H1 (cell line): Measurements from ENCODE around the gene PLEKHA3. TPM values are rescaled to one million over a fixed set of nuclear protein-coding genes. Genes with fewer than 3 reads are reported as not detected.

Source experiments
- CTCF ChIA-PET: fragments of 300-600 bp; sonication (Branson Sonifier 250); formaldehyde crosslinking; loops from one replicate; lab custom pipeline; 2021; ENCODE audit not compliant: partially characterized antibody; lab: Charles Lee
- POLR2A ChIA-PET: fragments of 300-600 bp; sonication (Branson Sonifier 250); formaldehyde crosslinking; loops from one replicate; lab custom pipeline; 2021; ENCODE audit warnings: inconsistent platforms; ENCODE audit not compliant: partially characterized antibody; lab: Charles Lee
- DNase-seq, 2 experiments: peaks; one replicate each; pipeline versions ENCODE4 v3.0.0 to v3.0.0-alpha.2; 2010 to 2022; ENCODE audit warnings: low spot score in 2 of 2, low read depth in 1 of 2, mixed read lengths in 1 of 2
- FAIRE-seq: peaks from 2 replicates; lab custom pipeline; 2011; peaks lifted over from hg19 to GRCh38; lab: Jason Lieb, UNC
- H2AFZ ChIP-seq: 2 replicates; pipeline ENCODE4 v1.8.1; 2012; ENCODE audit warnings: low read length, inconsistent platforms
- H2AK5ac ChIP-seq: 2 replicates; pipeline ENCODE4 v1.6.1; 2013; ENCODE audit warnings: low read depth, low read length
- H2BK120ac ChIP-seq: replicated peaks from 2 replicates; pipeline ENCODE3; 2013; ENCODE audit warnings: low read depth, low read length, inconsistent platforms
- H2BK12ac ChIP-seq: 2 replicates; pipeline ENCODE4 v1.6.1; 2013; ENCODE audit warnings: low read depth, low read length
- H2BK15ac ChIP-seq: 2 replicates; pipeline ENCODE4 v1.6.1; 2013; ENCODE audit warnings: low read length
- H2BK20ac ChIP-seq: 2 replicates; pipeline ENCODE4 v1.6.1; 2013; ENCODE audit warnings: low read length
- H2BK5ac ChIP-seq: 2 replicates; pipeline ENCODE4 v1.6.1; 2013; ENCODE audit warnings: low read depth, low read length
- H3K14ac ChIP-seq: 2 replicates; pipeline ENCODE4 v1.6.1; 2013; ENCODE audit warnings: inconsistent platforms; ENCODE audit not compliant: insufficient read length
- H3K18ac ChIP-seq: 2 replicates; pipeline ENCODE4 v1.6.1; 2013; ENCODE audit warnings: low read length; ENCODE audit errors: extremely low read depth
- H3K23ac ChIP-seq: 2 replicates; pipeline ENCODE4 v1.6.1; 2013; ENCODE audit warnings: inconsistent platforms; ENCODE audit not compliant: insufficient read length
- H3K23me2 ChIP-seq: 2 replicates; pipeline ENCODE4 v1.6.1; 2013; ENCODE audit warnings: low read depth, low read length
- H3K27ac ChIP-seq: 2 replicates; pipeline ENCODE4 v1.6.1; 2011; ENCODE audit warnings: low read depth, low read length, inconsistent platforms
- H3K27me3 ChIP-seq, 4 experiments: replicated peaks in 1 of 4; 1 replicate in 1 of 4; 2 replicates in 3 of 4; pipeline versions ENCODE4 v1.6.1 to v1.8.1; 2011 to 2013; ENCODE audit warnings: low read length in 3 of 4, mild to moderate bottlenecking in 3 of 4, inconsistent platforms in 2 of 4, mixed read lengths in 2 of 4, moderate library complexity in 1 of 4; ENCODE audit not compliant: control insufficient read depth in 3 of 4, insufficient read depth in 3 of 4; ENCODE audit errors: extremely low read depth in 1 of 4
- H3K36me3 ChIP-seq, 4 experiments: 2 replicates each; pipeline versions ENCODE4 v1.6.1 to v1.8.1; 2011 to 2013; ENCODE audit warnings: mild to moderate bottlenecking in 4 of 4, low read length in 3 of 4, moderate library complexity in 2 of 4, control low read depth in 1 of 4, inconsistent platforms in 1 of 4; ENCODE audit not compliant: insufficient read depth in 4 of 4, control insufficient read depth in 2 of 4
- H3K4ac ChIP-seq: replicated peaks from 2 replicates; pipeline ENCODE3; 2013; ENCODE audit warnings: low read length, low read depth, mixed read lengths, inconsistent platforms; ENCODE audit not compliant: insufficient read length
- H3K4me1 ChIP-seq, 4 experiments: replicated peaks in 1 of 4; 1 replicate in 1 of 4; 2 replicates in 3 of 4; pipeline versions ENCODE4 v1.6.1 to v1.8.1; 2011 to 2013; ENCODE audit warnings: low read length in 3 of 4, inconsistent platforms in 2 of 4, mixed read lengths in 1 of 4; ENCODE audit not compliant: insufficient read depth in 4 of 4, control insufficient read depth in 3 of 4
- H3K4me2 ChIP-seq, 2 experiments: 2 replicates each; pipeline versions ENCODE4 v1.6.1 to v1.8.1; 2011 to 2013; ENCODE audit warnings: low read depth in 2 of 2, low read length in 2 of 2, control low read depth in 1 of 2, inconsistent platforms in 1 of 2, mild to moderate bottlenecking in 1 of 2; ENCODE audit not compliant: insufficient read depth in 1 of 2
- H3K4me3 ChIP-seq, 4 experiments: fragments of 200-600, 300-600 bp in 1 of 4; sonication (generic), shearing (Covaris generic), sonication (Bioruptor Twin) in 1 of 4; 2 replicates each; pipeline versions ENCODE4 v1.5.1 to v1.8.1; 2011 to 2016; ENCODE audit warnings: low read length in 4 of 4, low read depth in 3 of 4, control low read depth in 2 of 4, inconsistent platforms in 2 of 4, mild to moderate bottlenecking in 2 of 4, mixed read lengths in 1 of 4, moderate library complexity in 1 of 4; ENCODE audit not compliant: insufficient read depth in 2 of 4; ENCODE audit errors: extremely low read depth in 1 of 4
- H3K56ac ChIP-seq: replicated peaks from 2 replicates; pipeline ENCODE3; 2013; ENCODE audit warnings: low read depth, mild to moderate bottlenecking, mixed read lengths, low read length, inconsistent platforms; ENCODE audit not compliant: insufficient read length
- H3K79me1 ChIP-seq: 2 replicates; pipeline ENCODE4 v1.6.1; 2013; ENCODE audit warnings: low read depth, low read length, control low read depth
- H3K79me2 ChIP-seq, 2 experiments: 2 replicates each; pipeline versions ENCODE4 v1.6.1 to v1.8.1; 2012 to 2013; ENCODE audit warnings: low read length in 2 of 2, mild to moderate bottlenecking in 2 of 2, inconsistent platforms in 1 of 2; ENCODE audit not compliant: insufficient read depth in 2 of 2, control insufficient read depth in 1 of 2
- H3K9ac ChIP-seq, 4 experiments: replicated peaks in 1 of 4; 1 replicate in 1 of 4; 2 replicates in 3 of 4; pipeline versions ENCODE4 v1.6.1 to v1.8.1; 2011 to 2013; ENCODE audit warnings: low read depth in 3 of 4, low read length in 3 of 4, control low read depth in 2 of 4, mild to moderate bottlenecking in 2 of 4, moderate library complexity in 2 of 4, inconsistent platforms in 1 of 4; ENCODE audit errors: extremely low read depth in 1 of 4
- H3K9me3 ChIP-seq, 2 experiments: 2 replicates each; pipeline versions ENCODE4 v1.6.1 to v1.8.1; 2012 to 2013; ENCODE audit warnings: mild to moderate bottlenecking in 2 of 2, moderate library complexity in 2 of 2, control low read depth in 1 of 2, inconsistent platforms in 1 of 2, low read depth in 1 of 2, low read length in 1 of 2, mixed read lengths in 1 of 2; ENCODE audit not compliant: insufficient read depth in 2 of 2
- H4K20me1 ChIP-seq, 2 experiments: replicated peaks in 1 of 2; 2 replicates each; pipeline versions ENCODE3 to v1.8.1; 2011 to 2013; ENCODE audit warnings: inconsistent platforms in 2 of 2, low read length in 2 of 2, mild to moderate bottlenecking in 1 of 2; ENCODE audit not compliant: insufficient read depth in 2 of 2, control insufficient read depth in 1 of 2
- H4K5ac ChIP-seq: 2 replicates; pipeline ENCODE4 v1.6.1; 2013; ENCODE audit warnings: low read length, low read depth, mixed read lengths, inconsistent platforms; ENCODE audit not compliant: insufficient read length
- H4K8ac ChIP-seq: 2 replicates; pipeline ENCODE4 v1.8.0; 2013; ENCODE audit warnings: mild to moderate bottlenecking, moderate library complexity, low read length, inconsistent platforms; ENCODE audit not compliant: insufficient read depth; ENCODE audit errors: extremely low read depth
- H4K91ac ChIP-seq: replicated peaks from 2 replicates; pipeline ENCODE3; 2013; ENCODE audit warnings: low read length, mixed read lengths, inconsistent platforms; ENCODE audit not compliant: insufficient read length
- CHD1 ChIP-seq: IDR thresholded peaks from 2 replicates; pipeline ENCODE4 v1.6.1; 2012; ENCODE audit warnings: low read depth, low read length, improper control_type of control experiment
- CHD2 ChIP-seq: IDR thresholded peaks from 2 replicates; pipeline ENCODE4 v1.6.1; 2012; ENCODE audit warnings: low read length, improper control_type of control experiment
- GTF2F1 ChIP-seq: IDR thresholded peaks from 2 replicates; pipeline ENCODE4 v1.6.1; 2012; ENCODE audit warnings: low read depth, low read length, improper control_type of control experiment, borderline replicate concordance
- NRF1 ChIP-seq: IDR thresholded peaks from 2 replicates; pipeline ENCODE4 v1.6.1; 2011; ENCODE audit warnings: mild to moderate bottlenecking, low read depth, low read length, improper control_type of control experiment
- SAP30 ChIP-seq: fragments of 300-600 bp; sonication (generic); IDR thresholded peaks from 2 replicates; pipeline ENCODE4 v1.7.1; 2012; ENCODE audit warnings: low read length, moderate library complexity, mild to moderate bottlenecking, inconsistent platforms; ENCODE audit not compliant: insufficient read depth, insufficient replicate concordance
- SIN3A ChIP-seq, 2 experiments: IDR thresholded peaks in 1 of 2; conservative IDR thresholded peaks in 1 of 2; 2 replicates each; pipeline ENCODE4 v1.6.1; 2011 to 2012; ENCODE audit warnings: low read length in 2 of 2, improper control_type of control experiment in 1 of 2, low read depth in 1 of 2, mild to moderate bottlenecking in 1 of 2
- SIRT6 ChIP-seq: IDR thresholded peaks from one replicate; pipeline ENCODE4 v1.7.1; 2012; ENCODE audit warnings: low read length, inconsistent platforms
- SIX5 ChIP-seq: IDR thresholded peaks from 2 replicates; pipeline ENCODE4 v1.6.1; 2011; ENCODE audit warnings: mild to moderate bottlenecking, low read depth, low read length
- SRF ChIP-seq: IDR thresholded peaks from 2 replicates; pipeline ENCODE4 v1.6.1; 2011; ENCODE audit warnings: mild to moderate bottlenecking, low read depth, low read length, moderate library complexity
- SUZ12 ChIP-seq: fragments of 200-600 bp; sonication (generic); IDR thresholded peaks from 2 replicates; pipeline ENCODE4 v1.6.1; 2012; ENCODE audit warnings: mild to moderate bottlenecking, inconsistent platforms, low read length, moderate library complexity, mixed read lengths
- TCF12 ChIP-seq: IDR thresholded peaks from 2 replicates; pipeline ENCODE4 v1.6.1; 2011; ENCODE audit warnings: low read depth, mild to moderate bottlenecking, low read length
- WGBS, 2 experiments: shearing (Covaris generic) in 1 of 2; methylation state at CpG; one replicate each; pipeline versions ENCODE4 v1.1.6 to v1.1.7; 2013 to 2015; ENCODE audit warnings: low lambda C conversion rate in 2 of 2, mixed read lengths in 2 of 2, inconsistent platforms in 1 of 2, low coverage in 1 of 2, missing lambda C conversion rate in 1 of 2; ENCODE audit not compliant: insufficient replicate concordance in 2 of 2, insufficient coverage in 1 of 2, insufficient read length in 1 of 2; ENCODE audit errors: extremely low coverage in 1 of 2, missing lambda C conversion rate in 1 of 2; 5-methylcytosine and 5-hydroxymethylcytosine counted together
- polyA plus RNA-seq, 7 experiments: library from polyadenylated mRNA; depleted of rRNA in 3 of 7; stranded (reverse) in 5 of 7; unstranded in 2 of 7; fragments of >200 nt in 5 of 7; fragments of 200-250 nt in 2 of 7; gene quantifications; 1 replicate in 5 of 7; 2 replicates in 1 of 7; 4 replicates in 1 of 7; pipeline versions ENCODE4 v1.2.1 to v1.2.3, GENCODE V29; 2011 to 2013; ENCODE audit warnings: missing spikeins in 2 of 7, mixed read lengths in 2 of 7
- total RNA-seq: library from RNA; stranded (reverse); fragmentation: NEBNext Ultra II Directional; extraction: Animal tissue kit (Norgen Biotek cat#: 25700); gene quantifications from 2 replicates; pipeline ENCODE4 v1.2.1, GENCODE V29; 2021
- TF ChIP-seq, protein P1 (sequence below), 3 experiments: IDR thresholded peaks; 1 replicate in 2 of 3; 2 replicates in 1 of 3; pipeline versions ENCODE4 v1.5.1 to v1.6.1; 2011; ENCODE audit warnings: low read length in 3 of 3, mild to moderate bottlenecking in 3 of 3, inconsistent platforms in 2 of 3, low read depth in 1 of 3, moderate library complexity in 1 of 3; ENCODE audit not compliant: insufficient read depth in 1 of 3; ENCODE audit errors: control extremely low read depth in 1 of 3

PLEKHA3 gene
- total and polyA plus RNA-seq, 2 of the 8 experiments (the other 6 are each of a cell fraction or from before 2014, with no cell fraction given): 1.9 to 20.1 TPM

DNA sequence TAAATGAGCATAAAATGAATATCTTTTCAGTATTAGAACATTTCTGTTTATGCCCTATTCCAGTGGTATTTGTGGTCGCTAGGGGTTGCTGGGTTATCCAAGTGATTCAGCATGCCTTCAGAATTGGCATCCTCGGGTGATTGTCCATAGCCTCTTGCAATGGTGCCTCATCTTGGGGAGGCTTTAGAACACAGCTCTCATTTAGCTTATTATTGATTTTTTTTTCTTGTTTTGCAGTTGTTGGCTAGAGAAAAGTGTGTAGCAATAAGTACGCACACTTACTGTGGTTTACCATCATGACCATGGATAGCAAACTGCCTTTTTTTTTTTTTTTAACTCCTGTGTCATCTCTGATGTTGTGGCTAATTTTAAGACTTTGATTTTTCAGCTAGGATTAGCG is 33.6 kb downstream of the PLEKHA3 start:
- Histone ChIP-seq H3K4me1 (no peaks in the 10 kb centered on the region), H3K23ac (no peak overlapping the region), H3K56ac (no peak overlapping the region), H3K4me2 (no peak overlapping the region), H2BK20ac (no peak overlapping the region), H3K4me3 (no peak overlapping the region), H4K20me1 (no peaks in the 10 kb centered on the region), H3K14ac (no peak overlapping the region), H3K9me3 (no peaks in the 10 kb centered on the region), H4K8ac (no peak overlapping the region), H2BK12ac (no peak overlapping the region), H3K27ac (no peak overlapping the region), H2BK15ac (no peak overlapping the region), H2AFZ (no peak overlapping the region), H2BK5ac (no peak overlapping the region), H4K5ac (no peak overlapping the region), H2BK120ac (no peak overlapping the region), H3K18ac (no peak overlapping the region), H3K79me1 (no peaks in the 10 kb centered on the region), H3K23me2 (no peaks in the 10 kb centered on the region), H3K36me3 (no peaks in the 10 kb centered on the region; a peak in 1 of 8 replicates), H2AK5ac (no peak overlapping the region), H3K27me3 (no peaks in the 10 kb centered on the region), H4K91ac (no peak overlapping the region), H3K9ac (no peak overlapping the region), H3K79me2 (no peaks in the 10 kb centered on the region), H3K4ac (no peak overlapping the region)
- WGBS, 2 experiments: 92% methylated on average over 4 of the region's 4 CpGs; no CpG with 5 or more reads in 1 of the 2 experiments
- DNase-seq (no peak), FAIRE-seq (no peak)
- POLR2A ChIA-PET: interaction anchor here (1.0 kb wide), 1 partner anchor 63 kb away, joined by 3 read pairs; the partner anchor contains the start of genes PJVK and PRKRA
- CTCF ChIA-PET: interaction anchor here (1.6 kb wide), 1 partner anchor 9 kb away, joined by 8 read pairs; no protein-coding TSS in a partner anchor
- TF ChIP-seq CHD2: no peak
- TF ChIP-seq SIN3A (conservative IDR thresholded peaks at IDR 0.05 in 1 of 2, IDR thresholded peaks at IDR 0.05 in 1 of 2; ENCODE audit: low read depth in 1 of 2, low read length in 2 of 2): no peak
- TF ChIP-seq SUZ12: no peak
- TF ChIP-seq NRF1: no peak
- no peak for TF ChIP-seq CHD1
- TF ChIP-seq TCF12: no peak
- TF ChIP-seq SAP30: no peak
- TF ChIP-seq GTF2F1: no peak
- no peak for TF ChIP-seq SRF
- TF ChIP-seq SIX5: no peak
- TF ChIP-seq SIRT6: no peak
- TF ChIP-seq, protein P1, sequence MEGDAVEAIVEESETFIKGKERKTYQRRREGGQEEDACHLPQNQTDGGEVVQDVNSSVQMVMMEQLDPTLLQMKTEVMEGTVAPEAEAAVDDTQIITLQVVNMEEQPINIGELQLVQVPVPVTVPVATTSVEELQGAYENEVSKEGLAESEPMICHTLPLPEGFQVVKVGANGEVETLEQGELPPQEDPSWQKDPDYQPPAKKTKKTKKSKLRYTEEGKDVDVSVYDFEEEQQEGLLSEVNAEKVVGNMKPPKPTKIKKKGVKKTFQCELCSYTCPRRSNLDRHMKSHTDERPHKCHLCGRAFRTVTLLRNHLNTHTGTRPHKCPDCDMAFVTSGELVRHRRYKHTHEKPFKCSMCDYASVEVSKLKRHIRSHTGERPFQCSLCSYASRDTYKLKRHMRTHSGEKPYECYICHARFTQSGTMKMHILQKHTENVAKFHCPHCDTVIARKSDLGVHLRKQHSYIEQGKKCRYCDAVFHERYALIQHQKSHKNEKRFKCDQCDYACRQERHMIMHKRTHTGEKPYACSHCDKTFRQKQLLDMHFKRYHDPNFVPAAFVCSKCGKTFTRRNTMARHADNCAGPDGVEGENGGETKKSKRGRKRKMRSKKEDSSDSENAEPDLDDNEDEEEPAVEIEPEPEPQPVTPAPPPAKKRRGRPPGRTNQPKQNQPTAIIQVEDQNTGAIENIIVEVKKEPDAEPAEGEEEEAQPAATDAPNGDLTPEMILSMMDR (IDR thresholded peaks at IDR 0.05; ENCODE audit: control extremely low read depth in 1 of 3, insufficient read depth in 1 of 3, low read depth in 1 of 3, low read length in 3 of 3): no peak
